IPS DF 6.9 (cell line): Measurements from ENCODE around the gene COPS3.
"Not testable (repeated sequence)": the region's sequence is repeated elsewhere in the genome, so short reads cannot be mapped to it uniquely, and the experiment has no call there.

ENCODE experiments used
- DNase-seq: peaks from one replicate; pipeline ENCODE4 v3.0.0-alpha.2; 2013; ENCODE audit warnings: low read depth, low spot score
- H3K27ac ChIP-seq: one replicate; pipeline ENCODE4 v1.5.1; 2013; ENCODE audit warnings: low read length, control low read depth
- H3K27me3 ChIP-seq: 2 replicates; pipeline ENCODE4 v1.6.1; 2013; ENCODE audit warnings: mild to moderate bottlenecking, low read length; ENCODE audit not compliant: control insufficient read depth, insufficient read depth
- H3K36me3 ChIP-seq: 2 replicates; pipeline ENCODE4 v1.6.1; 2013; ENCODE audit warnings: low read length; ENCODE audit not compliant: control insufficient read depth, insufficient read depth
- H3K4me1 ChIP-seq: 2 replicates; pipeline ENCODE4 v1.6.1; 2013; ENCODE audit warnings: low read length; ENCODE audit not compliant: control insufficient read depth, insufficient read depth
- H3K4me3 ChIP-seq: 2 replicates; pipeline ENCODE4 v1.5.1; 2013; ENCODE audit warnings: mild to moderate bottlenecking, low read length
- H3K9me3 ChIP-seq: 2 replicates; pipeline ENCODE4 v1.6.1; 2013; ENCODE audit warnings: low read length, inconsistent platforms; ENCODE audit not compliant: control insufficient read depth, insufficient read depth
- WGBS: extraction: QIAGEN DNeasy Blood & Tissue Kit; methylation state at CpG from one replicate; pipeline ENCODE4 v1.1.7; 2013; ENCODE audit warnings: mixed read lengths, missing lambda C conversion rate; ENCODE audit not compliant: insufficient read length, insufficient coverage; 5-methylcytosine and 5-hydroxymethylcytosine counted together

COPS3 gene

GRCh38 chr17:17301659-17302058 lies 20.6 kb upstream of the COPS3 start:
- not testable (repeated sequence) for H3K4me3 ChIP-seq, H3K9me3 ChIP-seq, H3K27me3 ChIP-seq, H3K36me3 ChIP-seq, H3K27ac ChIP-seq, DNase-seq, H3K4me1 ChIP-seq
- no CpG with 5 or more reads among the region's 11 CpGs for WGBS

GRCh38 chr17:17300624-17301568 lies 19.9 kb upstream of the COPS3 start:
- Histone ChIP-seq H3K27ac (no peak overlapping the region), H3K27me3 (no peaks in the 10 kb centered on the region), H3K4me1 (no peaks in the 10 kb centered on the region), H3K9me3 (no peaks in the 10 kb centered on the region), H3K4me3 (peak overlapping the region; percentile 60; the same call in 1 of the 2 replicates), H3K36me3 (no peaks in the 10 kb centered on the region)
- WGBS: no CpG with 5 or more reads among the region's 35 CpGs
- DNase-seq: peak; percentile 88

GRCh38 chr17:17298108-17298507 lies 17.1 kb upstream of the COPS3 start:
- Histone ChIP-seq H3K4me1 (no peaks in the 10 kb centered on the region), H3K27ac (no peak overlapping the region), H3K9me3 (no peaks in the 10 kb centered on the region), H3K27me3 (no peaks in the 10 kb centered on the region; the same call in 1 of the 2 replicates), H3K4me3 (no peak overlapping the region), H3K36me3 (no peaks in the 10 kb centered on the region)
- DNase-seq: no peak
- 67% methylated on average over 1 of the region's 3 CpGs for WGBS

- no peaks in the 10 kb centered on the region for H3K9me3 ChIP-seq
- no peak for DNase-seq
- no peak overlapping the region for H3K4me3 ChIP-seq
- no peak overlapping the region for H3K27ac ChIP-seq
- H3K4me1 ChIP-seq: no peaks in the 10 kb centered on the region
- no peaks in the 10 kb centered on the region for H3K36me3 ChIP-seq
- no peaks in the 10 kb centered on the region; the same call in 1 of the 2 replicates for H3K27me3 ChIP-seq
- 100% methylated on average over 3 of the region's 3 CpGs for WGBS
Measured at GRCh38 chr17:17297217-17297616, 16.2 kb upstream of the COPS3 start.

GRCh38 chr17:17295141-17295540 lies 14.1 kb upstream of the COPS3 start:
- Histone ChIP-seq H3K4me1 (no peaks in the 10 kb centered on the region), H3K27ac (no peak overlapping the region), H3K4me3 (no peak overlapping the region), H3K27me3 (no peaks in the 10 kb centered on the region; the same call in 1 of the 2 replicates), H3K36me3 (no peaks in the 10 kb centered on the region), H3K9me3 (no peaks in the 10 kb centered on the region)
- no CpG with 5 or more reads among the region's 4 CpGs for WGBS
- DNase-seq: no peak

- no peak overlapping the region for H3K27ac ChIP-seq
- no peaks in the 10 kb centered on the region for H3K9me3 ChIP-seq
- no peaks in the 10 kb centered on the region for H3K4me1 ChIP-seq
- no peaks in the 10 kb centered on the region; the same call in 1 of the 2 replicates for H3K27me3 ChIP-seq
- no peak overlapping the region for H3K4me3 ChIP-seq
- no peak for DNase-seq
- WGBS: no CpG with 5 or more reads among the region's 7 CpGs
- H3K36me3 ChIP-seq: no peaks in the 10 kb centered on the region
Measured at GRCh38 chr17:17289701-17290100, 8.7 kb upstream of the COPS3 start.

GRCh38 chr17:17289086-17289485 lies 8.0 kb upstream of the COPS3 start:
- no peaks in the 10 kb centered on the region; the same call in 1 of the 2 replicates for H3K27me3 ChIP-seq
- no peak for DNase-seq
- H3K27ac ChIP-seq: no peak overlapping the region
- no peak overlapping the region for H3K4me3 ChIP-seq
- no peaks in the 10 kb centered on the region for H3K9me3 ChIP-seq
- H3K36me3 ChIP-seq: no peaks in the 10 kb centered on the region
- no CpG with 5 or more reads among the region's 4 CpGs for WGBS
- H3K4me1 ChIP-seq: no peaks in the 10 kb centered on the region

GRCh38 chr17:17285951-17286350 lies 4.9 kb upstream of the COPS3 start:
- Histone ChIP-seq H3K36me3 (no peaks in the 10 kb centered on the region), H3K27ac (no peak overlapping the region), H3K4me3 (no peak overlapping the region), H3K9me3 (no peaks in the 10 kb centered on the region), H3K27me3 (no peaks in the 10 kb centered on the region; the same call in 1 of the 2 replicates), H3K4me1 (no peaks in the 10 kb centered on the region)
- 100% methylated on average over 1 of the region's 5 CpGs for WGBS
- no peak for DNase-seq

- Histone ChIP-seq H3K4me1 (no peaks in the 10 kb centered on the region), H3K4me3 (no peak overlapping the region), H3K27ac (no peak overlapping the region), H3K9me3 (no peaks in the 10 kb centered on the region), H3K27me3 (no peaks in the 10 kb centered on the region), H3K36me3 (peaks cover 3% of the 10 kb centered on the region; the same call in 1 of the 2 replicates)
- DNase-seq: no peak
- no CpG with 5 or more reads among the region's 4 CpGs for WGBS
Measured at GRCh38 chr17:17279316-17279715, 1.7 kb downstream of the COPS3 start.

- H3K4me3 ChIP-seq, DNase-seq, H3K36me3 ChIP-seq, H3K9me3 ChIP-seq, H3K27ac ChIP-seq, H3K4me1 ChIP-seq, H3K27me3 ChIP-seq: not testable (repeated sequence)
- no CpG with 5 or more reads among the region's 5 CpGs for WGBS
Measured at GRCh38 chr17:17277431-17277830, 3.6 kb downstream of the COPS3 start.
